Activated T-cell treated with anti-CD3 and anti-CD28 coated beads for 48 hours (primary cell): ENCODE data around the gene SULT1C4.
"Not testable (repeated sequence)": the region's sequence is repeated elsewhere in the genome, so short reads cannot be mapped to it uniquely, and the experiment has no call there.

ENCODE experiments used
- DNase-seq: peaks from one replicate; pipeline ENCODE4 v3.0.0-alpha.2; 2020; ENCODE audit warnings: low read depth

SULT1C4 gene

GRCh38 chr2:108377815-108378630, at the start of gene SULT1C4:
Gene SULT1C4 (plus strand): TSS chr2:108377954. CDS start chr2:108378338, 384 bp downstream.
- no peak for DNase-seq

DNA sequence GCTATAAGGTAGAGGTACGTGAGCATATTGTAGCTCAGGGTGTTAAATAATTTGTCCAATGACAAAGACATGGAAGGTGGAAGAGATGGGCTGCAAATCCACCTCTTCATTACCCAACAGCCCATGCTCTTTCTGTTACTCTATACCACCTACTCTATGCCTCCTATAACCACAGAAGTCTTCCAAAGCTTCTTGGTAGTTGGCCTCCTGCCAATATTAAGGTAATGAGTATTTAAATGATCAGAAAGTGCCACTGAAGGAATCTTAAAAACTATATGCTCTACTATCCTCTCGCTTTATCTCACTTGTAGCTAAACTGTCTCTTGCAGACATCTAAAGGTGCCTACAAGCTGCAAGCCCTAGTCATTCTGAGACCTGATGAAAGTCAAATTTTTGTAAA, 48.0 kb upstream of the SULT1C4 start:
- DNase-seq: no peak

- DNase-seq: no peak
Observed at GRCh38 chr2:108330979-108331378, 46.8 kb upstream of the SULT1C4 start.

DNA sequence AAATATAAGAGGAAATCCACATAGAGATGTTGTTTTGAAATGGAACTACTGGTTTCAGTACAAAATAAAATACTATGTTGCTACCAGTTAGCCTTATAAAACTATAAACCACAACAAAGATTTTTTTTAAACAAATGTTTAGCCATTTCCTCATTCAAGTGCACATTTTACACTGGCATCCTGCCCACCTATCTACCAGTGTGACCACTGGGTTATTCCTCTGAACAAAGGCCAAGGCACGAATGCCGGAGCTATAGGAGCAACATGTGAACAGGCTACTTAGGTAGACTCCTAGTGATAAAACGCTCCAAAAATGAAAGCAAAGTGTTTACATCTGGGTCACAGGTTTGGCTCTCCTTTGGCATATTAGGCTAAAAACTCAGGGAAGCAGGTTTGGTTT, 31.8 kb upstream of the SULT1C4 start:
- DNase-seq: no peak

- no peak for DNase-seq
Observed at GRCh38 chr2:108346827-108347226, 30.9 kb upstream of the SULT1C4 start.

- no peak for DNase-seq
Observed at GRCh38 chr2:108347786-108348185, 30.0 kb upstream of the SULT1C4 start.

- no peak for DNase-seq
Observed at GRCh38 chr2:108348816-108349570, 28.8 kb upstream of the SULT1C4 start.

DNA sequence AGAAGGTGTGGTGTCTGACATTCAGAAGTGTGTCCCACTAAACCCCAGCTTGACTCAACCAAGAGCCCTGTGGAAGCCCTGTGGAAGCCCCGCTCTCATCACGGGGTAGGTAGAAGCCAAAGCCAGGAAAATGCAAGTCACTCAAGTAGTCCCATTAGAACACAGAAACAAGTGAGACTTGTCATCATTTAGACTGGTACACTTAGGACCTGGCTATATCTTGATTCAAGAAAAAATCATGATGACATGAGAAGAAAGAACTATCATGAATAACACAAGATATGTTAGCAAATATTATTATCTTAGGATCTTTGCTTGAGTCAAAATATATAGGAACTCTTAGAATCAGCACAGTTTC, 28.2 kb upstream of the SULT1C4 start:
- no peak for DNase-seq

DNA sequence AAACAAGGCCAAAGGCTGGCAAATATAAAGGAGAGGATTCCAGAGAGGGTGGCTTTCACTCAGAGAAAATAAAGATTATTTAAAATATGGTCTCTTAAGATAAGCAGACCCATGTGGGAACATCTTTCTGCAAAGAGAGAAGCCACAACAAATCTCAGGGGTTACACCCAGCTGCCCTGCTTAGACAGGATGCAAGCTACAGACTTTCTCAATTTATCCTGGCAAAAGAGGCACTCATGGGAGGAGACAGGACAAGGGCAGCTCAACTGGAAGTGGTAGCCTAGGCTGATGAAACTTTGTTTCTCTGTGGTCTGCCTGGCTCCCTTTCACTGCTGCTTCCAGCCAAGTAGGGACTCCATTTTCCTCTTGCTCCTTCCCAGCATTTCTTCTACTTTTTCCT, 25.9 kb upstream of the SULT1C4 start:
- no peak for DNase-seq

GRCh38 chr2:108354136-108354535, 23.6 kb upstream of the SULT1C4 start:
- DNase-seq: no peak

GRCh38 chr2:108355906-108356734, 21.6 kb upstream of the SULT1C4 start:
- no peak for DNase-seq

DNA sequence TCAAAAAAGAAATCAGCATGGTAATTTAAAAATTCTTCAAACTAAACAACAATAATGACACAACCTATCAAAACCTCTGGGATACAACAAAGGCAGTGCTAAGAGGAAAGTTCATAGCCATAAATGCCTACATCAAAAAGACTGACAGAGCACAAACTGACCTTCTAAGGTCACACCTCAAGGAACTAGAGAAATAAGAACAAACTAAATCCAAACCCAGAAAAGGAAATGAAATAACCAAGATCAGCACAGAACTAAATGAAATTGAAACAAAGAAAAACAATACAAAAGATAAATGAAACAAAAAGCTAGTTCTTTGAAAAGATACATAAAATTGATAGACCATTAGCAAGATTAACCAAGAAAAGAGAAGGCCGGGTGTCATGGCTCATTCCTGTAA, 18.4 kb upstream of the SULT1C4 start:
- DNase-seq: not testable (repeated sequence)

DNA sequence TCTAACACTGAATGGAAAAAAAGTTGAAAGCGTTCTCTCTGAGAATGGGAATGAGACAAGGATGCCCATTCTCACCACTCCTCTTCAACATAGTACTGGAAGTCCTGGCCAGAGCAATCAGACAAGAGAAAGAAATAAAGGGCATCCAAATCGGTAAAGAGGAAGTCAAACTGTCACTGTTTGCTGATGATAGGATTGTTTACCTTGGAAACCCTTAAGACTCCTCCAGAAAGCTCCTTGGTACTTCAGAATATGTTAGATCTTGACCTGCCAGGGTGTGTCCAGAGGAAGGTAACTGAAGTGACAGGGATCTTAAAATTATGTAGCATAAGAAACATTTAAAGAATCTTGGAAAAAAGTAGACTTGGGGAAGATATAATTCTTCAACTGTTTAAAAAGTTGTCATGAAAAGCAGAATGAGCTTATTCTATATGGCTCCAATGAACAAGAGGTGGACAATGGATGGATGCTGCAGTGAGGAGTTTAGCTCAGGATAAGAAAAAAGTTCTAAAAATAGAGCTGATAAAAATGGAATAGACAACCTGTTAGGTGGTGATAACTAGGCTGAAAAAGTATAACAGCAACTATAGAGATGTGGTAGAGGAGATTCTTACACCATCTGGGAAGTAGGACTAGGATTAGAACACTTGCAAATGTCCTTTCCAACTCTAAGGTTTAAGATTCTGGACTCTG, 16.8 kb upstream of the SULT1C4 start:
- DNase-seq: no peak

- no peak for DNase-seq
Observed at GRCh38 chr2:108363024-108363907, 14.5 kb upstream of the SULT1C4 start.

- no peak for DNase-seq
Observed at GRCh38 chr2:108363908-108364225, 13.9 kb upstream of the SULT1C4 start.

DNA sequence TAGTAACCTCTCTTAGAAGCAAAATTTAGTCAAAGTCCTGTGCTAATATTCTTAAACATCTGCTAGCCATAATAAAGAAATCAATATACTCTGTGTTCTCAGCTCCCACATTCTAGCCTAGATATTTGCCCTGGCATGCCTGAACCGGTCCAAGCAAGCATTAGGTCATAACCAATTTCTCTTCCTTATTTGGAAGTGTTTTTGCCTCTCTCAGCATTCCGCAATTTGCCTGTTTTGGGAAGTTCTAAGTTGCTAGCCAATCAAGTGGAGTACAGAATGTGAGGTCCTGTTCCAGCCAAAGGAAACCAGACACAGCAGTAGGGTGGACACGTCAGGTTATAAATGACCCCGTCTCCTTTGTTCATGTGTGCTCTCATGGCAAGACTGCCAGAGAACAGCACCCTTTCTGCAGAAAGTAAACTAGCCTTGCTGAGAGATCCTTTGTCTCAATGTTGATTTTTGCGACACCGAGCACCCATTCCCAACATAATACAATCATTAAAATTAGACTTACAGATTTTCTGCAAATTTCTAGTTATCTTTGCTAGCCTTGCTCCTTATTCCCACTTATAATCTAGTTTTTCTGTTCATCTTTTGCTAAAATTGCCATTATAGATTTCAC, 13.0 kb upstream of the SULT1C4 start:
- DNase-seq: no peak

- no peak for DNase-seq
Observed at GRCh38 chr2:108365656-108366055, 12.1 kb upstream of the SULT1C4 start.

DNA sequence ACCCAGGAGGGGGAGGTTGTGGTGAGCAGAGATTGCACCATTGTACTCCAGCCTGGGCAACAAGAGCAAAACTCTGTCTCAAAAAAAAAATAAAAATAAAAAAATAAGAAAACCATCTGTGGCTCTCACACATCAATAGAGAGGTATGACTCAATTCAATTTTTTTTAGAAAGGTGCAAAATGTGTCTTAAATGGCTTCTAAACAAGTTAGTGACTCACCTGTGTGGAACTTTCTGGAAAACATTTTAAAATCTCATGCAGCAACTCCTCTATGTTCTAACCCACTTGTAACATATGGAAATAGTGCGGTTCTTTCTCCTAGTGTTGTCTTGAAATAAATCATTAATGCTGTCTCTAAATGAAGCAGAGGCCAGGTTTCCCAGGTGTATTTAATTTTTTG, 10.7 kb upstream of the SULT1C4 start:
- no peak for DNase-seq

- no peak for DNase-seq
Observed at GRCh38 chr2:108367561-108368175, 10.1 kb upstream of the SULT1C4 start.

DNA sequence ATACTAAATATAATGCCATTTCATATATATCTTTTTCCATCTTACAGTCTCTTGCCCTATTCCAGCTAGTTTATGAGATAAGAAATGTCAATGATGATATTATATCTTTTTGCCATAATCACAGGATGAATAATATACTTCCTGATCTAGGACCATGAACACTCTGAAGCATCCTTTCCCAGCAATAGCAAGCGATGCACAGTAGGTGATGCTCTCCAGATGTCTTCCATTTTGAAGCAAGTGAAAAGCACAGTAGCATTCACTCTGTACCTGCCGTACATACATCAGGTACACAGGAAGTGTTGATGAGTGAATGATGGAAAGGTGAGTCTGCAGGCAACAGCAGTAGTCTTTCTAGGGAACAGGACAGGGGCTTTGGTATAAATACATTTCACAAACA, 8.6 kb upstream of the SULT1C4 start:
- no peak for DNase-seq
